Karpas-422 (cell line): ENCODE data around the gene EHF. TPM values are rescaled to one million over a fixed set of nuclear protein-coding genes. Genes with fewer than 3 reads are reported as not detected.

Source experiments
- DNase-seq: peaks from one replicate; pipeline ENCODE4 v3.0.0-alpha.2; 2015
- H2AFZ ChIP-seq: fragments of 200-600 bp; sonication (generic); 2 replicates; pipeline ENCODE4 v1.6.1; 2014; ENCODE audit warnings: antibody characterized with exemption, low read length, mixed read lengths
- H3K27ac ChIP-seq: fragments of 200-600 bp; sonication (generic); 2 replicates; pipeline ENCODE4 v1.5.1; 2014; ENCODE audit warnings: mild to moderate bottlenecking, low read length, moderate library complexity
- H3K27me3 ChIP-seq: fragments of 200-600 bp; sonication (generic); 2 replicates; pipeline ENCODE4 v1.6.1; 2014; ENCODE audit warnings: low read length, mixed read lengths
- H3K36me3 ChIP-seq: fragments of 200-600 bp; sonication (generic); 2 replicates; pipeline ENCODE4 v1.6.1; 2014; ENCODE audit warnings: low read length, mixed read lengths; ENCODE audit not compliant: insufficient read depth
- H3K4me1 ChIP-seq: fragments of 200-600 bp; sonication (generic); 2 replicates; pipeline ENCODE4 v1.6.1; 2014; ENCODE audit warnings: mild to moderate bottlenecking, low read length, mixed read lengths
- H3K4me2 ChIP-seq: fragments of 200-600 bp; sonication (generic); 2 replicates; pipeline ENCODE4 v1.6.1; 2014; ENCODE audit warnings: low read length, low read depth, mild to moderate bottlenecking; ENCODE audit not compliant: poor library complexity, severe bottlenecking
- H3K4me3 ChIP-seq: fragments of 200-600 bp; sonication (generic); 2 replicates; pipeline ENCODE4 v1.5.1; 2014; ENCODE audit warnings: mild to moderate bottlenecking, antibody characterized with exemption, low read length, mixed read lengths
- H3K79me2 ChIP-seq: fragments of 200-600 bp; sonication (generic); 2 replicates; pipeline ENCODE4 v1.6.1; 2014; ENCODE audit warnings: mild to moderate bottlenecking, low read length, mixed read lengths
- H3K9ac ChIP-seq: fragments of 200-600 bp; sonication (generic); 2 replicates; pipeline ENCODE4 v1.6.0; 2014; ENCODE audit warnings: low read length
- H3K9me2 ChIP-seq: fragments of 200-600 bp; sonication (generic), shearing (Covaris generic); replicated peaks from 2 replicates; pipeline ENCODE4 v1.6.0; 2014; ENCODE audit warnings: mild to moderate bottlenecking, low read length, moderate library complexity; ENCODE audit not compliant: insufficient read depth
- H3K9me3 ChIP-seq: fragments of 300-700, 200-600 bp; sonication (generic); 2 replicates; pipeline ENCODE4 v1.6.1; 2014; ENCODE audit warnings: low read length, mixed read lengths
- H4K20me1 ChIP-seq: fragments of 200-600 bp; sonication (generic); 2 replicates; pipeline ENCODE4 v1.6.1; 2014; ENCODE audit warnings: mild to moderate bottlenecking, antibody characterized with exemption, low read length, low read depth; ENCODE audit not compliant: insufficient read depth
- total RNA-seq: library from RNA; depleted of rRNA; stranded (reverse); fragments of >200 nt; shearing (Covaris generic); gene quantifications from 2 replicates; pipeline ENCODE4 v1.2.3, GENCODE V29; 2014; ENCODE audit warnings: low replicate concordance; rRNA removed

The EHF gene
- total RNA-seq, 1 experiment from 2014 or later = not detected

DNA sequence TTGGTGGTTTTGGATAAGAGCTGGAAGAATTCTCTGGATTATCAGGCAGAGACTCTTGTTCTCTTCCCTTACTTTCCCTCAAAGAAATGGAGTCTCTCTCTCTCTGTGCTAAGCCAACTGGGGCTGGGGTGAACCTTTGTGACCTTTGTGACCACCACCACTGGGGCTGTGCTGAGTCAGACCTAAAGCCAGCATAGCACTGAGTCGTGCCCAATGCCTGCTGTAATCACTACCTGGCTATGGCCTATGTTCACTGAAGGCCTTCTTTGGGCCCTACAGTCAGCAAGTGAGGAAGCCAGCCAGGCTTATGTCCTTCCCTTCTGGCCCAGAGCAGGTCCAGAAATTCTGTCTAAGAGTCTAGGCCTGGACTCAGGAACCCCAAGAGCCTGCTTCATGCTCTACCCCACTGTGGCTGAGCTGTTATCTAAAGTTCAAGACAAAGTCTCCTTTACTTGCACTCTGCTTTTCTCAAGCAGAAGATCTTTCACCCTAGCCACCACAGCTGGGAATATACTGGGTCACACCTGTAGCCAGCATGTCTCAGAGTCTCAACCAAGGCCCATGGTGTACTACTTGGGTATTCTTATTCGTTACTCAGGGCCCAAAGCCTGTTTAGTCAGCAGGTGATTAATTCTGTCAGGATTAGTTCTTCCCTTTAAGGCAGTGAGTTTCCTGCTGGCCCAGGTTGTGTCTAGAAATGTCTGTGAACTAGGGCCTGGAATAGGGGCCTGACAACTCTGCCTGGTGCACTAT is 86.0 kb downstream of the EHF start:
- H3K9me2 ChIP-seq = no peaks in the 10 kb centered on the region
- no peaks in the 10 kb centered on the region for H3K4me1 ChIP-seq
- DNase-seq = no peak
- no peak overlapping the region for H2AFZ ChIP-seq
- H3K27ac ChIP-seq = no peak overlapping the region
- H3K4me3 ChIP-seq = no peak overlapping the region
- H3K27me3 ChIP-seq = 0 out of 2 replicates have a peak, but pooled peaks cover 2% of the 10 kb centered on the region
- no peaks in the 10 kb centered on the region; the same call in 1 of the 2 replicates for H3K36me3 ChIP-seq
- no peak overlapping the region for H3K4me2 ChIP-seq
- H3K9ac ChIP-seq = no peak overlapping the region
- no peaks in the 10 kb centered on the region for H4K20me1 ChIP-seq
- H3K79me2 ChIP-seq = no peaks in the 10 kb centered on the region
- H3K9me3 ChIP-seq = peaks cover 6% of the 10 kb centered on the region

DNA sequence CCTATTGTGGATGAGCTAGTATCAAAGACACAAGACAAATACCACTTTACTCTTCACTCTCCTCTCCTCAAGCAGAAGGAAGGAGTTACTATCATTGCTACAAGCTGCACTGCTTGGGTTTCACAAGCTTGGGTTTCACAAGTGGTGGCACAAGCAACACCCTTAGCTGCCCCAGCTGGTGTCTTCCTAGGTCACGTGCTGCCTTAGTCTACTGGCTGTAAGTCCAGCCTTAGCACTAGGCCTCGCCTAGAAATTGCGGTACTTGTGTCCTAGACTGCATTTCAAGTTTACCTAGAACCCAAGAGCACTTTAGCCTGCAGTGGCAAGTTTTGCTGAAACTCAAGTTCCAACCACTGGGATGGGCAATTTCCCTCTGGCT is 86.6 kb downstream of the EHF start:
- no peaks in the 10 kb centered on the region for H3K4me1 ChIP-seq
- no peaks in the 10 kb centered on the region for H4K20me1 ChIP-seq
- no peak overlapping the region for H3K4me3 ChIP-seq
- H3K9me2 ChIP-seq = no peaks in the 10 kb centered on the region
- DNase-seq = no peak
- H2AFZ ChIP-seq = no peak overlapping the region
- H3K27me3 ChIP-seq = 0 out of 2 replicates have a peak, but pooled peaks cover 2% of the 10 kb centered on the region
- H3K79me2 ChIP-seq = no peaks in the 10 kb centered on the region
- H3K9ac ChIP-seq = no peak overlapping the region
- peaks cover 6% of the 10 kb centered on the region for H3K9me3 ChIP-seq
- H3K4me2 ChIP-seq = no peak overlapping the region
- no peaks in the 10 kb centered on the region; the same call in 1 of the 2 replicates for H3K36me3 ChIP-seq
- H3K27ac ChIP-seq = no peak overlapping the region

Other genes with a start within 250 kb of the EHF start
- gene CAT, start 182.2 kb upstream of the EHF start, total RNA-seq = 27.2 and 47.9 TPM in 2 replicates
- gene ELF5, start 107.3 kb upstream of the EHF start, total RNA-seq = not detected in 2 replicates